GM23248 (cell line): ENCODE data around the gene BHLHA9.

ENCODE experiments used
- EZH2 ChIP-seq: fragments of 200-600 bp; sonication (generic); IDR thresholded peaks from 2 replicates; pipeline ENCODE4 v1.6.1; 2018; ENCODE audit warnings: antibody characterized with exemption, mild to moderate bottlenecking; ENCODE audit not compliant: insufficient read depth, poor library complexity, severe bottlenecking
- EZH2phosphoT487 ChIP-seq: fragments of 200-600 bp; sonication (generic); IDR thresholded peaks from 2 replicates; pipeline ENCODE4 v1.6.1; 2018; ENCODE audit warnings: antibody characterized with exemption, moderate library complexity, mild to moderate bottlenecking, low read depth; ENCODE audit not compliant: insufficient read depth

DNA sequence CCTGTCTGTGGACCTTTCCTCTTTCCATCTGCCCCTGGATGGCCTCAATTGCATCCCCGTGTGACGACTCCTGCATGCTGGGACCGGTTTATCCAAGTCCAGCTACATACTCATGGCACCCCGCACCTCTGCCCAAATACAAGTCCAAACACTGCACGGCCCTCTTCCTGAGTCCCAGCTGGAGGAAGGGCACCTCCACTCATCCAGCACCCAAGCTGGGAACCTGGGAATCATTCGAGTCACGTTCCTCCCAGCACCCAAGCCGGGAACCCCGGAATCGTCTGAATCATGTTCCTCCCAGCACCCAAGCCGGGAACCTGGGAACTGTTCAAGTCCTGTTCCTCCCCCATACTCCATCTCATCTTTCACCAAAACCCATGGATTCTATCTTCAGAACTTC, 19.5 kb downstream of the BHLHA9 start:
- TF ChIP-seq EZH2phosphoT487, result no peak
- TF ChIP-seq EZH2, result no peak
